Pancreas (tissue), 10 donors: ENCODE results near the gene DDX42. TPM values are rescaled to one million over a fixed set of nuclear protein-coding genes. Genes with fewer than 3 reads are reported as not detected.

Experiments used
- ATAC-seq, 4 donors: fragments of 200-7000 bp; cut with Tn5 transposase; one replicate each; pipeline versions ENCODE4 v1.8.0 to v1.9.1; 2020; ENCODE audit warnings: mild to moderate bottlenecking in 4 of 4, moderate library complexity in 4 of 4
- DNase-seq, 6 donors: peaks; one replicate each; pipeline ENCODE4 v3.0.0-alpha.2; 2020
- FAIRE-seq: peaks from 2 replicates; lab custom pipeline; 2012; peaks lifted over from hg19 to GRCh38; lab: Jason Lieb, UNC
- H3K27ac ChIP-seq, 4 donors: fragments of 200-600 bp; sonication (generic); 1 replicate in 3 of 4; 2 replicates in 1 of 4; pipeline versions ENCODE4 v1.5.0 to v1.8.0; 2020
- H3K27me3 ChIP-seq, 4 donors: fragments of 200-600 bp; one replicate each; pipeline ENCODE4 v1.8.0; 2021
- H3K36me3 ChIP-seq, 3 donors: fragments of 200-600 bp; sonication (generic) in 1 of 3; one replicate each; pipeline versions ENCODE4 v1.5.0 to v1.8.0; 2020 to 2021
- H3K4me1 ChIP-seq, 3 donors: fragments of 200-600 bp; one replicate each; pipeline ENCODE4 v1.8.0; 2021
- H3K4me3 ChIP-seq, 4 donors: fragments of 200-600 bp; sonication (generic) in 2 of 4; one replicate each; pipeline versions ENCODE4 v1.5.0 to v1.8.0; 2020 to 2021
- H3K9me3 ChIP-seq, 4 donors: fragments of 200-600 bp; one replicate each; pipeline ENCODE4 v1.8.0; 2021
- WGBS, 2 donors: extraction: QIAGEN DNeasy Blood & Tissue Kit; methylation state at CpG; one replicate each; pipeline ENCODE4 v1.1.7; 2013; 5-methylcytosine and 5-hydroxymethylcytosine counted together
- intact Hi-C, 3 donors: fragments of 100-400 bp; cut with DNase I; formaldehyde crosslinking; loops; one replicate each; pipeline versions ENCODE4 v1.11.1 to v1.14.2; 2022
- polyA plus RNA-seq, 2 donors: library from polyadenylated mRNA; stranded (reverse); fragments of 200-250 nt; gene quantifications; one replicate each; pipeline ENCODE4 v1.2.3, GENCODE V29; 2013
- total RNA-seq, 6 donors: library from RNA; stranded (reverse); fragmentation: NEBNext Ultra II Directional in 4 of 6; extraction: Animal tissue kit (Norgen Biotek cat#: 25700) in 4 of 6; gene quantifications; one replicate each; pipeline versions ENCODE4 v1.2.1 to v1.2.4, GENCODE V29; 2021 to 2023
- TF ChIP-seq, protein P1 (sequence below), 4 donors: fragments of 200-600 bp; sonication (generic) in 3 of 4; IDR thresholded peaks; one replicate each; pipeline versions ENCODE4 v1.5.0 to v1.8.0; 2021; ENCODE audit warnings: antibody characterized with exemption in 4 of 4
- donor health status: healthy with polysubstance abuse.
- donor health status: DM: no; HTN: no; CAD: no; lungs with moderate emphysema.
- donor health status: DM: no; HTN: no; CAD: no.
- donor health status: control.
- donor health status: control.
- donor health status: Bipolar disorder and iron deficiency.
- donor health status: DM: yes; HTN: yes; CAD: no.
- donor health status: DM: no; HTN: no; CAD: no.
- donor health status: DM: no; HTN: no; CAD: no.
- donor health status: DM: yes; HTN: yes; CAD: no.

DDX42 gene
- total and polyA plus RNA-seq, 8 donors = 52.6 to 90.4 (median 75.3) TPM

DNA sequence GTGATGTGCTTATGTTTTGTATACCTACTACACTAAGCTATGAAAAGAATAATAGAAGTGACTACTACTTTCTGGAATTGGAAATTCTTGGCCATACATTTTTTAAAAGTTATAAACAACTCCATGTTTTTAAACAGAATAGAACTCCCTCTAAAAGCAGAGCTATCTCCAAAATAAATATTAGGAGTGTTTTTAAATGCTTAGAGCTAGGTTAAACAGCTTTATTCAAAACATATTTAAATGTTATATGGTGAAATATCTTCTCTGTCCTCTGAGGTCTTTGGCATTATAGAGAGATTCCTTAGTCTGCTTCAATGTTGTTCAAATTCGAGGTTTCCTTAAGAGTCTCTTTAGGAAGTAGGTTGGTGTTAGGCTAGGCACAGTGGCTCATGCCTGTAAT, 30.4 kb downstream of the DDX42 start:
- Histone ChIP-seq H3K27me3 (no peaks in the 10 kb centered on the region), H3K4me1 (no peaks in the 10 kb centered on the region), H3K4me3 (no peak overlapping the region), H3K27ac (no peak overlapping the region), H3K9me3 (no peaks in the 10 kb centered on the region), H3K36me3 (peaks cover 9 to 95% (median 55%) of the 10 kb centered on the region in 3 donors)
- ATAC-seq (no peak), DNase-seq (no peak), FAIRE-seq (no peak)
- intact Hi-C loops = no loop called here
- TF ChIP-seq, protein P1, sequence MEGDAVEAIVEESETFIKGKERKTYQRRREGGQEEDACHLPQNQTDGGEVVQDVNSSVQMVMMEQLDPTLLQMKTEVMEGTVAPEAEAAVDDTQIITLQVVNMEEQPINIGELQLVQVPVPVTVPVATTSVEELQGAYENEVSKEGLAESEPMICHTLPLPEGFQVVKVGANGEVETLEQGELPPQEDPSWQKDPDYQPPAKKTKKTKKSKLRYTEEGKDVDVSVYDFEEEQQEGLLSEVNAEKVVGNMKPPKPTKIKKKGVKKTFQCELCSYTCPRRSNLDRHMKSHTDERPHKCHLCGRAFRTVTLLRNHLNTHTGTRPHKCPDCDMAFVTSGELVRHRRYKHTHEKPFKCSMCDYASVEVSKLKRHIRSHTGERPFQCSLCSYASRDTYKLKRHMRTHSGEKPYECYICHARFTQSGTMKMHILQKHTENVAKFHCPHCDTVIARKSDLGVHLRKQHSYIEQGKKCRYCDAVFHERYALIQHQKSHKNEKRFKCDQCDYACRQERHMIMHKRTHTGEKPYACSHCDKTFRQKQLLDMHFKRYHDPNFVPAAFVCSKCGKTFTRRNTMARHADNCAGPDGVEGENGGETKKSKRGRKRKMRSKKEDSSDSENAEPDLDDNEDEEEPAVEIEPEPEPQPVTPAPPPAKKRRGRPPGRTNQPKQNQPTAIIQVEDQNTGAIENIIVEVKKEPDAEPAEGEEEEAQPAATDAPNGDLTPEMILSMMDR (IDR thresholded peaks at IDR 0.05) = no peak
- WGBS, 2 donors = 88 to 90% methylated on average over 1 of the region's 1 CpG

GRCh38 chr17:63805591-63805990, 31.6 kb downstream of the DDX42 start:
- Histone ChIP-seq H3K4me3 (no peak overlapping the region), H3K36me3 (peaks cover 6 to 95% (median 63%) of the 10 kb centered on the region in 3 donors), H3K9me3 (no peaks in the 10 kb centered on the region), H3K27ac (no peak overlapping the region), H3K27me3 (no peaks in the 10 kb centered on the region), H3K4me1 (no peaks in the 10 kb centered on the region)
- intact Hi-C loops = no loop called here
- no peak for DNase-seq
- FAIRE-seq = no peak
- WGBS, 2 donors = 32 to 38% methylated on average over 2 of the region's 2 CpGs
- no peak for ATAC-seq
- TF ChIP-seq, protein P1 (IDR thresholded peaks at IDR 0.05) = no peak

- Histone ChIP-seq H3K9me3 (no peaks in the 10 kb centered on the region), H3K4me1 (no peaks in the 10 kb centered on the region), H3K27ac (no peak overlapping the region), H3K27me3 (no peaks in the 10 kb centered on the region), H3K4me3 (no peak overlapping the region), H3K36me3 (peaks cover 5 to 99% (median 82%) of the 10 kb centered on the region in 3 donors)
- intact Hi-C loops = no loop called here
- ATAC-seq (no peak), FAIRE-seq (no peak), DNase-seq (no peak)
- 94 to 96% methylated on average over 9 of the region's 9 CpGs for WGBS, 2 donors
- TF ChIP-seq, protein P1 (IDR thresholded peaks at IDR 0.05) = no peak
These were observed 36.0 kb downstream of the DDX42 start for GRCh38 chr17:63809970-63810369.

DNA sequence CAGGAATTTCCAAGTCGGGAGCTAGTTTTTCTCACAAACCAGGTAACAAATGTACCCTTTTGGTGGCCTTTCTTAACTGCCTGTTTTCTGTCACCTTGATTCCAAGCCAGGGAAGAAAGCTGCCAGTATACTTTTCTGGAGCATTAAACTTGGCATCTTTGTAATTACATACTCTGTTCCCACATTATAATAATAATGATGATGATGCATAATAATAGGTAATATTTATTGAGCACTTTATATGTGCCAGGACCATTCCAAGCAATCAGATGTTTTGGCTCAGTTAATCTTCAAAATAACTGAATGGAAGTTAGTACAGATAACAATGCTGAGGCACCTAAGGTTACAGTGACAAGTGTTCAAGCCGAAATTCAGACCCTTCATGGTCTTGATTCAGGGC, 42.2 kb downstream of the DDX42 start:
- TF ChIP-seq, protein P1 (IDR thresholded peaks at IDR 0.05) = no peak
- no peak for ATAC-seq
- DNase-seq = no peak
- Histone ChIP-seq H3K4me3 (no peak overlapping the region), H3K36me3 (peaks cover 0 to 99% (median 66%) of the 10 kb centered on the region in 3 donors), H3K27me3 (no peaks in the 10 kb centered on the region), H3K27ac (no peak overlapping the region), H3K4me1 (peaks cover 0 to 7% (median 0%) of the 10 kb centered on the region in 3 donors), H3K9me3 (no peaks in the 10 kb centered on the region)
- FAIRE-seq = no peak
- WGBS, 2 donors = 84% methylated on average over 2 of the region's 2 CpGs
- intact Hi-C loops = no loop called here

DNA sequence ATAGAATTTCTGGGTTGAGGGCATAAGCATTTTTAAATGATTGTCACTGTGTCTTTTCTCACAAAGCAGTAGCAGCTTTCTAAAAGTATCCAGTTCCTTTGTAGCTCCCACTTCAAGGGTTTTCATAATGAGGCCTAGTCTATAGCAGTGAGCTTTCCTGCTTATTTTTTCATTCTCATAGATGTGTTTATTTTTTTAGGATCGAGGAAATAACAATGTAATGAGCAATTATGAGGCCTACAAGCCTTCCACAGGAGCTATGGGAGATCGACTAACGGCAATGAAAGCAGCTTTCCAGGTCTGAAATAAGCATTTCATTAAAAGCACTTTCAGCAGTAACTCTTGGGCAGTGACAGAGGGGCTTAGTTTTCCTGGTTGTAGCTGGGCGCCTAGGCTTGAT, 42.7 kb downstream of the DDX42 start:
- whole genome bisulfite sequencing, 2 donors = 85 to 89% methylated on average over 4 of the region's 4 CpGs
- no peak for FAIRE-seq
- no peak for ATAC-seq
- Histone ChIP-seq H3K4me1 (peaks cover 0 to 7% (median 0%) of the 10 kb centered on the region in 3 donors), H3K4me3 (no peak overlapping the region), H3K9me3 (no peaks in the 10 kb centered on the region), H3K27me3 (no peaks in the 10 kb centered on the region), H3K36me3 (peaks cover 0 to 98% (median 66%) of the 10 kb centered on the region in 3 donors), H3K27ac (no peak overlapping the region)
- DNase-seq = no peak
- intact Hi-C loops = no loop called here
- TF ChIP-seq, protein P1 (IDR thresholded peaks at IDR 0.05) = no peak
